Stimulated activated naive B cell treated with anti-CD40 and anti-IgM and Interleukin-4, amounts not matched to agents 10 μg/mL and 1 μg/mL and 100 μg/mL, for 72 hours (primary cell): ENCODE results near the gene STK10.

Source experiments
- ATAC-seq, 2 donors: fragments of 150-1000 bp; cut with Tn5 transposase; replicated peaks; 2 replicates each; pipeline ENCODE4 v1.10.0; 2021; ENCODE audit warnings: moderate library complexity in 1 of 2
- DNase-seq: peaks from one replicate; pipeline ENCODE4 v3.0.0; 2021
- H3K27ac Mint-ChIP-seq: one replicate; pipeline ENCODE4 v1.8.0; 2022; ENCODE audit warnings: mild to moderate bottlenecking, mixed read lengths
- H3K27me3 Mint-ChIP-seq, 2 donors: one replicate each; pipeline ENCODE4 v1.8.0; 2022; ENCODE audit warnings: mixed read lengths in 2 of 2
- H3K36me3 Mint-ChIP-seq, 2 donors: one replicate each; pipeline ENCODE4 v1.8.0; 2022; ENCODE audit warnings: mixed read lengths in 2 of 2, mild to moderate bottlenecking in 1 of 2
- H3K4me1 Mint-ChIP-seq, 2 donors: one replicate each; pipeline ENCODE4 v1.8.0; 2022; ENCODE audit warnings: mixed read lengths in 2 of 2, mild to moderate bottlenecking in 1 of 2
- H3K4me3 Mint-ChIP-seq, 2 donors: one replicate each; pipeline ENCODE4 v1.8.0; 2022; ENCODE audit warnings: mild to moderate bottlenecking in 2 of 2, mixed read lengths in 2 of 2, moderate library complexity in 1 of 2
- H3K9me3 Mint-ChIP-seq, 2 donors: one replicate each; pipeline ENCODE4 v1.8.0; 2022; ENCODE audit warnings: mixed read lengths in 2 of 2, mild to moderate bottlenecking in 1 of 2

STK10 gene

GRCh38 chr5:172133359-172134029, 54.5 kb downstream of the STK10 start:
- Mint-ChIP-seq H3K4me1 (peaks cover 40 to 69% of the 10 kb centered on the region in 2 donors), H3K4me3 (no peak overlapping the region), H3K27me3 (no peaks in the 10 kb centered on the region), H3K36me3 (peaks cover 40 to 70% of the 10 kb centered on the region in 2 donors), H3K27ac (peak overlapping the region; percentile 96), H3K9me3 (no peaks in the 10 kb centered on the region)
- DNase-seq (no peak), ATAC-seq (peak; percentile 71 to 93)

GRCh38 chr5:172131690-172132089, 56.3 kb downstream of the STK10 start:
- Mint-ChIP-seq H3K36me3 (peaks cover 48 to 79% of the 10 kb centered on the region in 2 donors), H3K9me3 (no peaks in the 10 kb centered on the region), H3K27ac (no peak overlapping the region), H3K27me3 (no peaks in the 10 kb centered on the region), H3K4me3 (no peak overlapping the region), H3K4me1 (peaks cover 38 to 72% of the 10 kb centered on the region in 2 donors)
- DNase-seq, result no peak
- ATAC-seq, result no peak

GRCh38 chr5:172129256-172129910, 58.6 kb downstream of the STK10 start:
- H3K27me3 Mint-ChIP-seq, result no peaks in the 10 kb centered on the region
- peak overlapping the region; percentile 72 for H3K27ac Mint-ChIP-seq

GRCh38 chr5:172127581-172127980, 60.4 kb downstream of the STK10 start:
- Mint-ChIP-seq H3K9me3 (peaks cover 0 to 2% of the 10 kb centered on the region in 2 donors), H3K4me3 (no peak overlapping the region), H3K27me3 (no peaks in the 10 kb centered on the region), H3K4me1 (peaks cover 24 to 56% of the 10 kb centered on the region in 2 donors), H3K36me3 (peaks cover 51 to 73% of the 10 kb centered on the region in 2 donors), H3K27ac (peak overlapping the region; percentile 86)
- DNase-seq, result no peak
- ATAC-seq, result no peak

More at GRCh38 chr5:172129256-172129910, 58.6 kb downstream of the STK10 start:
- H3K9me3 Mint-ChIP-seq, result peaks cover 0 to 2% of the 10 kb centered on the region in 2 donors
- DNase-seq (no peak), ATAC-seq (peak in 1 of 2 donors; percentile 38)
- H3K4me1 Mint-ChIP-seq, result peaks cover 36 to 64% of the 10 kb centered on the region in 2 donors
- H3K4me3 Mint-ChIP-seq, result no peak overlapping the region
- H3K36me3 Mint-ChIP-seq, result peaks cover 56 to 80% of the 10 kb centered on the region in 2 donors

GRCh38 chr5:172123269-172123692, 64.7 kb downstream of the STK10 start:
- Mint-ChIP-seq H3K4me1 (peaks cover 9 to 30% of the 10 kb centered on the region in 2 donors), H3K27ac (peak overlapping the region; percentile 34), H3K27me3 (no peaks in the 10 kb centered on the region), H3K9me3 (peaks cover 0 to 2% of the 10 kb centered on the region in 2 donors), H3K4me3 (no peak overlapping the region), H3K36me3 (peaks cover 51 to 72% of the 10 kb centered on the region in 2 donors)
- DNase-seq (no peak), ATAC-seq (no peak)

- Mint-ChIP-seq H3K4me1 (peaks cover 20 to 36% of the 10 kb centered on the region in 2 donors), H3K36me3 (peaks cover 49 to 68% of the 10 kb centered on the region in 2 donors), H3K4me3 (no peak overlapping the region), H3K27ac (peak overlapping the region; percentile 69), H3K27me3 (no peaks in the 10 kb centered on the region), H3K9me3 (peaks cover 0 to 3% of the 10 kb centered on the region in 2 donors)
- DNase-seq (no peak), ATAC-seq (no peak)
These were observed 67.9 kb downstream of the STK10 start for GRCh38 chr5:172119921-172120688.

- Mint-ChIP-seq H3K27me3 (no peaks in the 10 kb centered on the region), H3K36me3 (peaks cover 44 to 66% of the 10 kb centered on the region in 2 donors), H3K27ac (peak overlapping the region; percentile 95), H3K9me3 (peaks cover 4% of the 10 kb centered on the region in 2 donors), H3K4me3 (no peak overlapping the region), H3K4me1 (peaks cover 24 to 38% of the 10 kb centered on the region in 2 donors)
- ATAC-seq, result no peak
- no peak for DNase-seq
These were observed 69.1 kb downstream of the STK10 start for GRCh38 chr5:172118891-172119290.

- peaks cover 50 to 72% of the 10 kb centered on the region in 2 donors for H3K36me3 Mint-ChIP-seq
- H3K4me1 Mint-ChIP-seq, result peaks cover 27 to 42% of the 10 kb centered on the region in 2 donors
- peaks cover 4% of the 10 kb centered on the region in 2 donors for H3K9me3 Mint-ChIP-seq
- ATAC-seq, result no peak
- no peak overlapping the region for H3K4me3 Mint-ChIP-seq
- no peak for DNase-seq
- H3K27me3 Mint-ChIP-seq, result no peaks in the 10 kb centered on the region
- H3K27ac Mint-ChIP-seq, result peak overlapping the region; percentile 95
These were observed 69.9 kb downstream of the STK10 start for GRCh38 chr5:172117977-172118701.

GRCh38 chr5:172115541-172115982, 72.5 kb downstream of the STK10 start:
- ATAC-seq (no peak), DNase-seq (no peak)
- Mint-ChIP-seq H3K9me3 (peaks cover 4% of the 10 kb centered on the region in 2 donors), H3K27me3 (no peaks in the 10 kb centered on the region), H3K4me1 (peaks cover 37 to 66% of the 10 kb centered on the region in 2 donors), H3K4me3 (peak overlapping the region; percentile 73 to 82), H3K27ac (peak overlapping the region; percentile 96), H3K36me3 (peaks cover 50 to 63% of the 10 kb centered on the region in 2 donors)

- Mint-ChIP-seq H3K27me3 (no peaks in the 10 kb centered on the region), H3K36me3 (peaks cover 56 to 63% of the 10 kb centered on the region in 2 donors)
- peak; percentile 96 for DNase-seq
These were observed 73.1 kb downstream of the STK10 start for GRCh38 chr5:172114875-172115422.

GRCh38 chr5:172113036-172113435, 75.0 kb downstream of the STK10 start:
- H3K27ac Mint-ChIP-seq, result peak overlapping the region; percentile 93
- H3K27me3 Mint-ChIP-seq, result no peaks in the 10 kb centered on the region
- ATAC-seq (peak; percentile 8 to 26), DNase-seq (peak; percentile 45)
- peaks cover 4% of the 10 kb centered on the region in 2 donors for H3K9me3 Mint-ChIP-seq
- H3K4me3 Mint-ChIP-seq, result peak overlapping the region; percentile 59 to 71
- peaks cover 46 to 73% of the 10 kb centered on the region in 2 donors for H3K4me1 Mint-ChIP-seq
- peaks cover 59 to 64% of the 10 kb centered on the region in 2 donors for H3K36me3 Mint-ChIP-seq

More at GRCh38 chr5:172114875-172115422, 73.1 kb downstream of the STK10 start:
- Mint-ChIP-seq H3K4me1 (peaks cover 43 to 73% of the 10 kb centered on the region in 2 donors), H3K4me3 (peak overlapping the region; percentile 73 to 82), H3K27ac (peak overlapping the region; percentile 96), H3K9me3 (peaks cover 4% of the 10 kb centered on the region in 2 donors)
- ATAC-seq, result peak; percentile 63 to 71

- Mint-ChIP-seq H3K9me3 (peaks cover 4% of the 10 kb centered on the region in 2 donors), H3K4me1 (peaks cover 52 to 80% of the 10 kb centered on the region in 2 donors), H3K27me3 (no peaks in the 10 kb centered on the region), H3K4me3 (peak overlapping the region; percentile 80 to 82), H3K36me3 (peaks cover 60 to 66% of the 10 kb centered on the region in 2 donors), H3K27ac (peak overlapping the region; percentile 99)
- DNase-seq, result no peak
- ATAC-seq, result no peak
These were observed 76.2 kb downstream of the STK10 start for GRCh38 chr5:172111852-172112225.
